GM12801 (cell line): Measurements from ENCODE around the gene ZNF648.

Experiments used
- TF ChIP-seq, protein P1 (sequence below): IDR thresholded peaks from one replicate; pipeline ENCODE4 v1.5.1; 2011; ENCODE audit warnings: control low read depth; ENCODE audit not compliant: insufficient read length; ENCODE audit errors: extremely low read depth

ZNF648 gene

DNA sequence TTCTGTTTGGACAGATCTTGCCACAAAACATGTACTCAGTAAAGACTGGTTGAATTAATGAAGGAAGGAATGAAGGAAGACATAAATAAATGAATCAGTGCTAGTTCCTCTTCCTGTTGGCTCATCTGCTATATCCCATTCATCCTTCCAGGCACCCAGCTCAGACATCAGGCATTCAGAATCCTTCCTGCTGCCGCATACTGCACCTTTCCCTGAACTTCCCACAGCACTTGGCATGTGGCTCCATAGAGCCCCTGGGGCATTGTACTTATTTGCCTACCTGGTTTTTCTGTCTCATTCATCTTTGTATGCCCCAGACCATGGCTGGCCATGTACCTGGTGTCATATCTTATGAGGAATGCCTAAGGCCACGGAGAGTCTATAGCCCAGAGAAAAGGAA, 34.4 kb upstream of the ZNF648 start:
- TF ChIP-seq, protein P1, sequence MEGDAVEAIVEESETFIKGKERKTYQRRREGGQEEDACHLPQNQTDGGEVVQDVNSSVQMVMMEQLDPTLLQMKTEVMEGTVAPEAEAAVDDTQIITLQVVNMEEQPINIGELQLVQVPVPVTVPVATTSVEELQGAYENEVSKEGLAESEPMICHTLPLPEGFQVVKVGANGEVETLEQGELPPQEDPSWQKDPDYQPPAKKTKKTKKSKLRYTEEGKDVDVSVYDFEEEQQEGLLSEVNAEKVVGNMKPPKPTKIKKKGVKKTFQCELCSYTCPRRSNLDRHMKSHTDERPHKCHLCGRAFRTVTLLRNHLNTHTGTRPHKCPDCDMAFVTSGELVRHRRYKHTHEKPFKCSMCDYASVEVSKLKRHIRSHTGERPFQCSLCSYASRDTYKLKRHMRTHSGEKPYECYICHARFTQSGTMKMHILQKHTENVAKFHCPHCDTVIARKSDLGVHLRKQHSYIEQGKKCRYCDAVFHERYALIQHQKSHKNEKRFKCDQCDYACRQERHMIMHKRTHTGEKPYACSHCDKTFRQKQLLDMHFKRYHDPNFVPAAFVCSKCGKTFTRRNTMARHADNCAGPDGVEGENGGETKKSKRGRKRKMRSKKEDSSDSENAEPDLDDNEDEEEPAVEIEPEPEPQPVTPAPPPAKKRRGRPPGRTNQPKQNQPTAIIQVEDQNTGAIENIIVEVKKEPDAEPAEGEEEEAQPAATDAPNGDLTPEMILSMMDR = no peak

DNA sequence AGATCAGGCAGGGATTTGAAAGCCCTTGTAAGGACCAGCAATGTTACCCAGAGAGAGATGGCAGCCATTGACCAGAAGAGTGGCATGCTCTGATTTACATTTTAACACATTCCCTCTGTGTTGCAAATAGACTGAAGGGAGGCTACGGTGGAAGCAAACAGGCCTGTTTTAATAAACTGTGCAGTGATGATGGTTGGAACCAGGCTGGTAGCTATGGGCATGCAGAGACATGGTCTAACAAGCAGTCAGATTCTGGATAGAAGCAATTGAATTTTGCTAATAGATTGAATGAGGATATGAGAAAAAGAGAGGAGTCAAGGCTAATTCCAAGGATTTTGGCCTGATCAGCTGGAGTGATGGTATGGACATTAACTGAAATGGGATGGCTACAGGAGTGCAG, 32.3 kb upstream of the ZNF648 start:
- TF ChIP-seq, protein P1 = no peak

DNA sequence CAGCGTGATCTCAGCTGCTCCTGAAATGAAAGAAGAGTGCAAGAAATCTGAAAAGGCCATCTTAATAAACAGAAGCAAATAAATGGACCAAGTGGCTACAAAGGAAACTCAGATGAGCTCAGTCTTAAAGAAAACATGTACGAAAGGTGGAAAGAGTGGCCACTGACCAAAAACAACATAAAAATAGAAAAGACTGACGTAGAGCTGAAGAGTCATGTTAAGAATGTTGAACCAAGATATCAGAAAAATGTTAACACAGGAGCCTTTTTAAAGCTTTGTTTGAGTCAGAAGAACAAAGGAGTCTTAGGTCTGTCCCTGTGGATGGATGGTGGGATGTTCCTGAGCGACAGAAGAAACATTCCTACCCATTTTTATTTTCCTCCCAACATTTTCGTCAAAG, 30.8 kb upstream of the ZNF648 start:
- TF ChIP-seq, protein P1 = no peak

DNA sequence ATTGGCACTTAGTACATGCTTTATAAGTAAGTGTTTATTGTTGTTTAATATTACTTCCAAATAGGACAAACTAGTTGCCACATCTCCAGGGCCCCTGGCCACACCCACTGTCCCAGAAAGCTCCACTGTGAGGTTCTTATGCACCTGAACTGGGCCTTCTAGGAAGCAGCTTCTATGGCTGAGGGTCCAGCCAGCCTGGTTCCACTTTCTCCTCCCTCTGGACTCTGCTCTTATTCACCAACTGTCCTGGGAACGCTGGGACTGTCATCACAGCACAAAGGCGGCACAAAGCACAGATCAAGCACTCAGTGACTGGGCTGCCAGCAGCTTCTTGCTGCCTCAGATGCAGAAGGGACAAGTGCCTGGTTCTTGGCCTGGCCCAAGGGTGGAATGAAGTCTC, 29.6 kb upstream of the ZNF648 start:
- TF ChIP-seq, protein P1 = no peak

DNA sequence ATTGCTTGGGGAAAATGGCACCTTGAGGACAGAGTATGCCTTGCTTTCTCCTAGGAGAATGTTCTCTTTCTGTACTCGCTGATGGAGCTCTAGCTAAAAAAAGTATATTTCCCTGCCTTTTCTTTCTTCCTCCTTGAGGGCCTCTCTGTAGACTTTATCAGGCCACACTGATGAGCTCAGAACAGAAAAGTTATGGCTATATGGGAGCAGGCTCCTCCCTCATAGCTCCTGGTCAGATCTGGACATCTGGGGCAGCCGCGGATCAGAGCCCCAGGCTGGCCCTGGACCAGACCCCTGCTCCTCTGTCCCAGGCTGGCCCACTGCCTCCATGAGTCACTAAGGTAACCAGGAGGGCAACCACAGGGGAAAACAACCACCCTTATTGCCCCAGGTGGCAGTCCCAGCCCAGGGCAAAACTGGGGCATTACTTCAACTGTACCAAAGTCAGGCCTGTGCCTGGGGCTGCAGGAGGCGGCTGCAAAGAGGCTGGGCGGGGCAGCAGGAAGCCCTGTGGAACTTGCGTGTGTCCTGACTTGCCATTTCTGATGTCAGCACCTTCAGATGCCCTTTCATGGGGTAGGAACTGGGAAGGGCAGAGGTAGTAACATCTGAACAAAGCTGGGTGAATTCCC, 26.3 kb upstream of the ZNF648 start:
- TF ChIP-seq, protein P1 = no peak

DNA sequence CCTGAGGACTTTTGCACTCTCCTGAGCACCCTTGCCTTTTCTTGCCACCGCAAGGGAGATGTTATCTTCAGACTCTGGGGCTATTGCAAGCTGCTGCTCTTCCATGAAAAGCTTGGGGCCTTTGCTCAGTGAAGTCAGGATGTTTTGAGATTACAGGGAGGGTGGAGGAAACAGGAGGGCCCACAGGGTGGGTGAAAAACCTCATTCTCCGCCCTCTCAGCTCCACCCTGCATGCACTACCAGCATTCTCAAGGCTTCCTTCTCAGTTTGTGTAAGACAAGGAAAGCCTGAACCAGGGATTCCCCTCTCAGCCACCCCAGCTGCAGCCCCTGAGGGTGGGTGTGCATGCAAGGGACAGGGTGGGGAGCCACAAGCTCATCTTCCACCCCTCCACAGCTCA, 25.8 kb upstream of the ZNF648 start:
- TF ChIP-seq, protein P1 = no peak

DNA sequence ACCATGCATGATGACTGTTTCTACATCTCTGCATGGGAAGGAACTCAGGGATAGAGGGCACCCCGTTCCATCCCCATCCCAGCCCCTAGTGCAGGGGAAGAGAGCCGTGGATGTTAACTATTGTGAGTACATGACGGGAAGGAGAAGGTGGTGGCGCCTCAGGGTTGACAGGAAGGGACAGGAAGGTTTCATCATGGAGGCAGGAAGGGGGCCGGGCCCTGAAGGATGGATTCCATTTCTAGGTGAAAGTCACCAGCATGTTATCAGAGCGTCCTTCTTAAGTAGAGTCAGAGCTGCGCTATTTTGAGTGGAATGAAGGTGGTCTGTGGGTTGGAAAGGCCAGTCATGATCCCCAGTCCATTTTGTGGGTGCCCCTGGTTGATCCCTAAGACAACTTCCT, 25.1 kb upstream of the ZNF648 start:
- TF ChIP-seq, protein P1 = no peak

DNA sequence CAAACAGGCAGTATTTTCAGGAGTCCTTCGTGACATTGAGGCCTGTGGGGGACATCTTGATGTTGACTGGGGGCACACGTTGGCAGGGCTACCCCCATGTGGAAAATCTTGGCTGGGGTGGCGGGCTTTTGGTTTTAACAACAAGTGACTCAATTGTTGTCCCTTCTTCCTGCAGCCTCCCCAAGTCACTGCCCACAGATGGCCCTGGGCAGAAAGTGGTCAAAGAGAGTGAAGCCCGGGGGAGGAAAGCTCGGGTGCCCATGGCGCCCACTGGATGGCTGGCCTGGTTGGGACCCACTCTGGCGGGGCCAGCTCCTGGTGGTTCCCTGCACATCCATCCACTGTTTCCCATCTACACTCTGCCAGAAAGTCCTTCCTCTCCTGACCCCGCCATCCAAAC, 24.6 kb upstream of the ZNF648 start:
- TF ChIP-seq, protein P1 = no peak
